Measurements from ENCODE around the gene ANKS3. TPM values are rescaled to one million over a fixed set of nuclear protein-coding genes. Genes with fewer than 3 reads are reported as not detected.

ANKS3 gene
- total RNA-seq, 1 donor from 2014 or later = 13.7 TPM

DNA sequence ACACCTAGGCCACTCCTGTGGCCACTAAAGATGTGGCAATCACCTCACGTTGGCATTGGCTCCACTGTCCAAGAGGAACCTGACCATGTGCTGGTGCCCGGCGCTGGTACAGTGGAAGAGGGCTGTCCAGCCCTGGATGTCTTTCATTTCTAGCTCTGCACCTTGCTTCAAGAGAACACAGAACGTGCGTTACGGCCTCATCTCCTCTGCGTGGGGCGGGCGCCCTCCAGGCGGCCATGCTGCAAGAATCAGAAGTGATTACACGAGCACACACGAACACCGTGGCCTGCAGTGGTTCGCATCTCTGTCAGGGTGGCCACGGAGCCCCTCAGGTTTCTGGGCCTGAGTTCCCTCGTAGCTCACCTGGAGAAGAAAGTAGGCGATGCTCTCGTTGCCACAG is 7.5 kb downstream of the ANKS3 start:
- TF ChIP-seq, protein P1, sequence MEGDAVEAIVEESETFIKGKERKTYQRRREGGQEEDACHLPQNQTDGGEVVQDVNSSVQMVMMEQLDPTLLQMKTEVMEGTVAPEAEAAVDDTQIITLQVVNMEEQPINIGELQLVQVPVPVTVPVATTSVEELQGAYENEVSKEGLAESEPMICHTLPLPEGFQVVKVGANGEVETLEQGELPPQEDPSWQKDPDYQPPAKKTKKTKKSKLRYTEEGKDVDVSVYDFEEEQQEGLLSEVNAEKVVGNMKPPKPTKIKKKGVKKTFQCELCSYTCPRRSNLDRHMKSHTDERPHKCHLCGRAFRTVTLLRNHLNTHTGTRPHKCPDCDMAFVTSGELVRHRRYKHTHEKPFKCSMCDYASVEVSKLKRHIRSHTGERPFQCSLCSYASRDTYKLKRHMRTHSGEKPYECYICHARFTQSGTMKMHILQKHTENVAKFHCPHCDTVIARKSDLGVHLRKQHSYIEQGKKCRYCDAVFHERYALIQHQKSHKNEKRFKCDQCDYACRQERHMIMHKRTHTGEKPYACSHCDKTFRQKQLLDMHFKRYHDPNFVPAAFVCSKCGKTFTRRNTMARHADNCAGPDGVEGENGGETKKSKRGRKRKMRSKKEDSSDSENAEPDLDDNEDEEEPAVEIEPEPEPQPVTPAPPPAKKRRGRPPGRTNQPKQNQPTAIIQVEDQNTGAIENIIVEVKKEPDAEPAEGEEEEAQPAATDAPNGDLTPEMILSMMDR (conservative IDR thresholded peaks at IDR 0.05; ENCODE audit: low read depth, low read length) = no peak
- DNase-seq (ENCODE audit: low read depth) = no peak
- no peak overlapping the region for H3K4me3 ChIP-seq (ENCODE audit: low read depth, low read length)

DNA sequence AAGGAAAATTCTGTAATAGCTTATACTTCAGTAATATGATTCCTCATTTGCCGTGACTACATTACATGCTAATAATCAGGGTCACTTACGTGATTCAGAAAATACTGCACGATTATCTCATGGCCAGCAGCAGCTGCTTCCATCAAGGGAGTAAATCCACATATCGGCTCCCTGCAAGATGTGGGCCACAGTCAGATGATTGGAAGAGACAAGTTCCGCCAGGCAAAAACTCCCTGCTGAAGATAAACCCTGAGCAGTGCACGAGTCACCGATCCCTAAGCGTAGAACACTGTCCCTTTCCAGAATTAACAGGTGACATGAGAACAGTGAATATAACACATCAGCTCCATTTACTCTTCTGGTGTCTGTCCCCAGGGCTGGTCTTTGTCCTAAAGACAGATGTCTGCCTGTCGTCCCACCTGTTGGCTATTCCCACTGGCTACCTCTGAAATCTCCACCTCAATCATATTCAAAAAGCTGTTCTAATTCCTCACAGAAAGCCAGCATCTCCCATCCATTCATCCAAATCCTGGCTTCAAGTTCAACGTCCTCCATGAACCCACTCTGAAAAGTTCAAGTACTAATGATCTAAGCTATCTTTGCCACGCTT is 9.3 kb downstream of the ANKS3 start:
- TF ChIP-seq, protein P1 (conservative IDR thresholded peaks at IDR 0.05; ENCODE audit: low read depth, low read length) = no peak
- no peak for DNase-seq (ENCODE audit: low read depth)
- no peak overlapping the region for H3K4me3 ChIP-seq (ENCODE audit: low read depth, low read length)

DNA sequence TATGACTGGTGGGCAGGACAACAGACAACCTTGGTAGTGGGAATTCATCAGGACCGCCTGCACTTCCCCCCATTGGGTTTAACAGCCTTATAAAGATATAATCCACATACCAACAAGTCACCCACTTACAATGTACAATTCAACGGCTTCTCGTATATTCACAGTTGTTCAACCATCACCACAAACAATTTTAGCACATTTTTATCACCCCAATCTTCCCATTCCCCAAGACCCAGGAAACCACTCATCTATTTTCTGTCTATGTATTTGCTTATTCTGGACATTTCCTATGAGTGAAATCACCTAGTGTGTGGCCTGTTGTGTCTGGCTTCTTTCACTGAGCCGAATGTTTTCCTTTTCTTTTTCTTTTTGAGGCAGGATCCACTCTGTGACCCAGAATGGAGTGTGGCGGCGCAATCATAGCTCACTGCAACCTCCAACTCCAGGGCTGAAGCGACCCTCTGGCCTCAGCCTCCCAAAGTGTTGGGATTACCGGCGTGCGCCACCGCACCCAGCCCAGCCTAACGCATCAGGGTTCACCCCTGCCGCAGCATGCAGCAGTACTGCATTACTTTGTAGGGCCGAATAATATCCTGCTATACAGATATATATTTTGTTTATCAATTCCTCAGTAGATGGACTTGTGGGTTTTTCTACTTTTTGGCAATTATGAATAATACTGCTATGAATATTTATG is 10.9 kb downstream of the ANKS3 start:
- H3K4me3 ChIP-seq (ENCODE audit: low read depth, low read length) = no peak overlapping the region
- DNase-seq (ENCODE audit: low read depth) = no peak
- TF ChIP-seq, protein P1 (conservative IDR thresholded peaks at IDR 0.05; ENCODE audit: low read depth, low read length) = no peak

DNA sequence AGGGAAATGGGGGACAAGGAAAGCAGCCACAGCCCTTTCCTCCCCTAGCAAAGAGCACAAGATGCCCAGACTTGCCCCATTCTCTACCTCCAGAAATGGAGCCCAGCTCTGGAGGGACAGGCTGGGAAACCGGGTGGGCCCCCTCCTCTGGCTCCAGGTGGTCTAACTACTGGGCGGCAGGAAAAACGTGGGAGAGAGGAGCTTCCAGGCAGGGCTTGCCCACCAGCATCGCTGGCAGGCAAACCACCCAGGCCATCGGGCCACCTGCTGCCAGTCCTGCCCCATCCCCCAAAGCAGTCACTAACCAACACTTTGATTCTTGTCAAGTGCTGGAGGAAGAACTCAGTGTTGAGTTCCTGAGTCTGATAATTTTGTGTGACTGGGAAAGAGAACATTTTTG is 15.6 kb downstream of the ANKS3 start:
- H3K4me3 ChIP-seq (ENCODE audit: low read depth, low read length) = no peak overlapping the region
- TF ChIP-seq, protein P1 (conservative IDR thresholded peaks at IDR 0.05; ENCODE audit: low read depth, low read length) = no peak
- DNase-seq (ENCODE audit: low read depth) = no peak

DNA sequence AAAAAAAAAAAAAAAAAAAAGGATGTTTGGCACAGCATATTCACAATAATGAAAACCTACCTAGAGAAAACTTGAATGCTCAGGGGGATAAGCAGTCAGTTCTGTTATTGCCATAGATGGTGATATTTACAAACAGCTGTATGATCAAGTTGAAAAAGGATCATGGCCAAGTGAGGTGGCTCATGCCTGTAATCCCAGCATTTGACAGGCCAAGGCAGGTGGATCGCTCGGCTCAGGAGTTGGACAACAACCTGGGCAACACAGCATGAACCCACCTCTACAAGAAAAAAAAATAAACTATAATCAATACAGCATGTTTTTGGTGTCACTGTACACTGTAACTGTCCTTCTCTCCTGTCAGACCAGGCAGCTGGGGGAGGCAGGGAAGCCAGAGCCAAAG is 19.1 kb downstream of the ANKS3 start:
- DNase-seq (ENCODE audit: low read depth) = no peak
- TF ChIP-seq, protein P1 (conservative IDR thresholded peaks at IDR 0.05; ENCODE audit: low read depth, low read length) = no peak
- no peak overlapping the region for H3K4me3 ChIP-seq (ENCODE audit: low read depth, low read length)

DNA sequence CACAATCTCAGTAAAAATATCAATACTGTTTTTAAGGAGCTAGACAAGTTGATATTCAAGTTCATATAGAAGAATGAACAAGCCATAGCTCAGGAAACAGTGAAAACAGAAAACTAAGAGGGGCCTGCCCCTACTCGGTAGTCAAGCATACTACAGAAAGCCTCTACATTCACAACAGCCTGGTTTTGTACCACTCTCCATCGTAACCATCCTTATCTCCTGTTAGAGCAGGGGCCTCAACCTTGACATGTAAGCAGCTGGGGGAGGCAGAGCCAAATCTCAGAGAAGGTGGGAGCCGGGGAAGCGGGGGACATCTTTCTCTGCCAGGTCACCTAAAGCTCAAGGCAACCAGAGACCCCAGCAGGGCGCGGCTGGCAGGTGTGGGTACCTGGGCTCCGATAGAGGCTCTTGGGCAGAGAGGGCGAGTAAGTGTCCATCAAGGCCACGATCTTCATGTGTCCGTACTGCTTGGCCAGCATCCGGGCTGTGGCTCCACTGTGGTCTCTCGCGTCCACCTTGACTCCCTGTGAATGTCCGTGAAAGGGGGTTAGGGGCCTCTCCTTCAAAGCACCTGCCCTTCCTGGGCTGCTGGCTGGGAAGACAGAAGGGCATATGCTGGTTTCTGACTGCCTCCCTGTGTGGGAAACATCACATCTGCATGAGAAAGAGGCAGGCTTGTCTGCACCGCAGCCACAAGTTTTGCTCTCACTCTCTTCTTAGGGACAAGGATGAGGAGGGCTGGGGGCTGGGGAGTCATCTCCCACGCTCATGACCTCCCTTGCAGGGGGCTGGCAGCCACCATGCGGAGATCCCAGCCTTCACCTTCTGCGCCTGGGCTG is 20.2 kb downstream of the ANKS3 start:
- no peak overlapping the region for H3K4me3 ChIP-seq (ENCODE audit: low read depth, low read length)
- no peak for DNase-seq (ENCODE audit: low read depth)
- TF ChIP-seq, protein P1 (conservative IDR thresholded peaks at IDR 0.05; ENCODE audit: low read depth, low read length) = no peak
